ENCODE data around the gene PCDHGA1. TPM values are rescaled to one million over a fixed set of nuclear protein-coding genes. Genes with fewer than 3 reads are reported as not detected.
"Not testable (repeated sequence)": the region's sequence is repeated elsewhere in the genome, so short reads cannot be mapped to it uniquely, and the experiment has no call there.

Gene PCDHGA1
- polyA plus RNA-seq, 1 donor (not counting 4 experiments of a cell fraction or from before 2014, with no cell fraction given) = 0.09 TPM

DNA sequence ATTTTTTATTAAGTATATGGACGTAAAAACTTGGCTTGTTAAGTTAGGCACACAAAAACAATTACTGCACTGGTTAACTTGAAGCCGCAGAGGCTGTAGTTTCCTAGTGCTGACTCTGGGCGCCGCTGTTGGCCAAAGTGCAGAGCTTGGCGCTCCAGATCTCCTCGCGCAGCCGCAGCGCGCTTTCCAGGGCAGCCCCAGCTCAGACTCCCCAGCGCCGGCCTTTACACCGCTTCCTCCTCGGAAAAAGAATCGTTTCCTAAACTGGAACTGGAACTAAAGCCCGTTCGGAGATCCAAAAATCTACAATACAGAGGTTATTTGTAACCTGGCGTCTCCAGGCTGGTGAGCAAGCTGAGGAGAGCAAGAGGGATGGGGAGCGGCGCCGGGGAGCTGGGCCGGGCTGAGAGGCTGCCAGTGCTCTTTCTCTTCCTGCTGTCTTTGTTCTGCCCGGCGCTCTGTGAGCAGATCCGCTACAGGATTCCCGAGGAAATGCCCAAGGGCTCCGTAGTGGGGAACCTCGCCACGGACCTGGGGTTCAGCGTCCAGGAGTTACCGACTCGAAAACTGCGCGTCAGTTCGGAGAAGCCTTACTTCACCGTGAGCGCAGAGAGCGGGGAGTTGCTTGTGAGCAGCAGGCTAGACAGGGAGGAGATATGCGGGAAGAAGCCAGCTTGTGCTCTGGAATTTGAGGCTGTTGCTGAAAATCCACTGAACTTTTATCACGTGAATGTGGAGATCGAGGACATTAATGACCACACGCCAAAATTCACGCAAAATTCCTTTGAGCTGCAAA lies 67.6 kb downstream of the PCDHGA1 start, which contains the start of gene PCDHGB5:
Gene PCDHGB5 (plus strand): TSS at position 192 of the 796 bp plus-strand sequence. CDS start 181 bp downstream, at position 373.
- H3K9me3 ChIP-seq (ENCODE audit: control insufficient read depth, low read depth, low read length) = peaks cover 25% of the 10 kb centered on the region
- peak; percentile 26 for FAIRE-seq
- peak within 1 kb of the TSS; percentile 30 for H2AFZ ChIP-seq (ENCODE audit: control insufficient read depth, low read length)
- H3K27ac ChIP-seq (ENCODE audit: control insufficient read depth, insufficient read depth, low read length); H3K9me1 ChIP-seq (ENCODE audit: control insufficient read depth, extremely low read depth, insufficient read depth, low read length); H3K79me2 ChIP-seq (ENCODE audit: control insufficient read depth, insufficient read depth, low read length); H3K4me1 ChIP-seq (ENCODE audit: control insufficient read depth, extremely low read depth, insufficient read depth, low read length); H3K27me3 ChIP-seq (ENCODE audit: control insufficient read depth, extremely low read depth, insufficient read depth, low read length); H4K20me1 ChIP-seq (ENCODE audit: control insufficient read depth, extremely low read depth, insufficient read depth, low read length); H3K9ac ChIP-seq (ENCODE audit: control insufficient read depth, extremely low read depth, insufficient read depth, low read length); dilution Hi-C loops (cut with MboI; ENCODE audit: extremely low pct_ligation_motif_present, low sequenced_read_pairs); H3K36me3 ChIP-seq (ENCODE audit: control insufficient read depth in 2 of 2, extremely low read depth in 1 of 2, insufficient read depth in 2 of 2, low read length in 2 of 2); DNase-seq (ENCODE audit: low read depth, low spot score): not testable (repeated sequence)
- peak within 1 kb of the TSS; percentile 54 for H3K4me2 ChIP-seq (ENCODE audit: control insufficient read depth, extremely low read depth, insufficient read depth, low read depth, low read length)
- TF ChIP-seq, protein P1, sequence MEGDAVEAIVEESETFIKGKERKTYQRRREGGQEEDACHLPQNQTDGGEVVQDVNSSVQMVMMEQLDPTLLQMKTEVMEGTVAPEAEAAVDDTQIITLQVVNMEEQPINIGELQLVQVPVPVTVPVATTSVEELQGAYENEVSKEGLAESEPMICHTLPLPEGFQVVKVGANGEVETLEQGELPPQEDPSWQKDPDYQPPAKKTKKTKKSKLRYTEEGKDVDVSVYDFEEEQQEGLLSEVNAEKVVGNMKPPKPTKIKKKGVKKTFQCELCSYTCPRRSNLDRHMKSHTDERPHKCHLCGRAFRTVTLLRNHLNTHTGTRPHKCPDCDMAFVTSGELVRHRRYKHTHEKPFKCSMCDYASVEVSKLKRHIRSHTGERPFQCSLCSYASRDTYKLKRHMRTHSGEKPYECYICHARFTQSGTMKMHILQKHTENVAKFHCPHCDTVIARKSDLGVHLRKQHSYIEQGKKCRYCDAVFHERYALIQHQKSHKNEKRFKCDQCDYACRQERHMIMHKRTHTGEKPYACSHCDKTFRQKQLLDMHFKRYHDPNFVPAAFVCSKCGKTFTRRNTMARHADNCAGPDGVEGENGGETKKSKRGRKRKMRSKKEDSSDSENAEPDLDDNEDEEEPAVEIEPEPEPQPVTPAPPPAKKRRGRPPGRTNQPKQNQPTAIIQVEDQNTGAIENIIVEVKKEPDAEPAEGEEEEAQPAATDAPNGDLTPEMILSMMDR (optimal IDR thresholded peaks at IDR 0.05 in 1 of 3, IDR thresholded peaks at IDR 0.05 in 1 of 3, conservative IDR thresholded peaks at IDR 0.05 in 1 of 3; ENCODE audit: extremely low read depth in 1 of 3, insufficient read depth in 2 of 3, low read length in 3 of 3) = peak in 2 of 3 experiments; percentile 57 to 74
- peak within 1 kb of the TSS; percentile 34 to 51 (median 44) for H3K4me3 ChIP-seq (ENCODE audit: control insufficient read depth in 2 of 3, extremely low read depth in 1 of 3, insufficient read depth in 2 of 3, low read depth in 1 of 3, low read length in 3 of 3)

DNA sequence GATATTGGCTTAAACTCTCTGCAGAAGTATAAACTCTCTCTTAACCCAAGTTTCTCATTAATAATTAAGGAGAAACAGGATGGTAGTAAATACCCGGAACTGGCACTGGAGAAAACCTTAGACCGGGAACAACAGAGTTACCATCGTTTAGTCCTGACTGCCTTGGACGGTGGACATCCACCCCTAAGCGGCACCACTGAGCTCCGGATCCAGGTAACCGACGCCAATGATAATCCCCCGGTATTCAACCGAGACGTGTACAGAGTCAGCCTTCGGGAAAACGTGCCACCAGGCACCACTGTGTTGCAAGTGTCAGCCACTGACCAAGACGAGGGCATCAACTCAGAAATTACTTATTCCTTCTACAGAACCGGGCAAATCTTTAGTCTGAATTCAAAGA lies 68.3 kb downstream of the PCDHGA1 start:
- Histone ChIP-seq H3K9me3 (ENCODE audit: control insufficient read depth, low read depth, low read length) (peaks cover 27% of the 10 kb centered on the region), H3K4me2 (ENCODE audit: control insufficient read depth, extremely low read depth, insufficient read depth, low read depth, low read length) (no peak overlapping the region), H3K36me3 (ENCODE audit: control insufficient read depth in 2 of 2, extremely low read depth in 1 of 2, insufficient read depth in 2 of 2, low read length in 2 of 2) (no peaks in the 10 kb centered on the region), H2AFZ (ENCODE audit: control insufficient read depth, low read length) (no peak overlapping the region), H3K9ac (ENCODE audit: control insufficient read depth, extremely low read depth, insufficient read depth, low read length) (no peak overlapping the region), H3K4me3 (ENCODE audit: control insufficient read depth in 2 of 3, extremely low read depth in 1 of 3, insufficient read depth in 2 of 3, low read depth in 1 of 3, low read length in 3 of 3) (no peak overlapping the region), H3K79me2 (ENCODE audit: control insufficient read depth, insufficient read depth, low read length) (no peaks in the 10 kb centered on the region), H4K20me1 (ENCODE audit: control insufficient read depth, extremely low read depth, insufficient read depth, low read length) (no peaks in the 10 kb centered on the region), H3K27me3 (ENCODE audit: control insufficient read depth, extremely low read depth, insufficient read depth, low read length) (peaks cover 10% of the 10 kb centered on the region), H3K4me1 (ENCODE audit: control insufficient read depth, extremely low read depth, insufficient read depth, low read length) (no peaks in the 10 kb centered on the region), H3K9me1 (ENCODE audit: control insufficient read depth, extremely low read depth, insufficient read depth, low read length) (no peaks in the 10 kb centered on the region), H3K27ac (ENCODE audit: control insufficient read depth, insufficient read depth, low read length) (no peak overlapping the region)
- no peak for TF ChIP-seq EZH2 (IDR thresholded peaks at IDR 0.05; ENCODE audit: low read length)
- TF ChIP-seq, protein P1 (optimal IDR thresholded peaks at IDR 0.05 in 1 of 3, IDR thresholded peaks at IDR 0.05 in 1 of 3, conservative IDR thresholded peaks at IDR 0.05 in 1 of 3; ENCODE audit: extremely low read depth in 1 of 3, insufficient read depth in 2 of 3, low read length in 3 of 3) = no peak
- dilution Hi-C loops (cut with MboI; ENCODE audit: extremely low pct_ligation_motif_present, low sequenced_read_pairs) = no loop called here
- FAIRE-seq = no peak
- no peak for DNase-seq (ENCODE audit: low read depth, low spot score)

Measured in keratinocyte (primary cell).